Neural progenitor cell (in vitro differentiated cells): ENCODE measurements around the gene RBM47.

Experiments
- EZH2 ChIP-seq: fragments of 200-600 bp; sonication (generic); IDR thresholded peaks from 2 replicates; pipeline ENCODE4 v1.6.1; 2017; ENCODE audit warnings: antibody characterized with exemption, mild to moderate bottlenecking, moderate library complexity
- TF ChIP-seq, protein P1 (sequence below): fragments of 200-600 bp; sonication (generic); IDR thresholded peaks from 2 replicates; pipeline ENCODE4 v1.5.1; 2017; ENCODE audit warnings: antibody characterized with exemption, mild to moderate bottlenecking

DNA sequence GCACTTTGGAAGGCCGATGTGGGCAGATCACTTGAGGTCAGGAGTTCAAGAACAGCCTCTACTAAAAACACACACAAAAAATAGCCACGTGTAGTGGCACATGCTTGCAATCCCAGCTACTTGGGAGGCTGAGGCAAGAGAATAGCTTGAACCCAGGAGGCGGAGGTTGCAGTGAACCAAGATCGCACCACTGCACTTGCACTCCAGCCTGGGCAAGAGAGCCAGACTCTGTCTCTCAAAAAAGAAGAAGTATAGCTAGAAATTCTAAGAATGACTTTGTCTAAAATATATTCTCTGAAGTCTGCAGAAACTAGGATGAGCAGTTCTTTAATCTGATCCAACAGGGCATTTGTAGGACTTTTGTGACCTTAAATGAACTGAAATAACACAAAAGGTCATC lies 17.4 kb downstream of the RBM47 start:
- TF ChIP-seq, protein P1, sequence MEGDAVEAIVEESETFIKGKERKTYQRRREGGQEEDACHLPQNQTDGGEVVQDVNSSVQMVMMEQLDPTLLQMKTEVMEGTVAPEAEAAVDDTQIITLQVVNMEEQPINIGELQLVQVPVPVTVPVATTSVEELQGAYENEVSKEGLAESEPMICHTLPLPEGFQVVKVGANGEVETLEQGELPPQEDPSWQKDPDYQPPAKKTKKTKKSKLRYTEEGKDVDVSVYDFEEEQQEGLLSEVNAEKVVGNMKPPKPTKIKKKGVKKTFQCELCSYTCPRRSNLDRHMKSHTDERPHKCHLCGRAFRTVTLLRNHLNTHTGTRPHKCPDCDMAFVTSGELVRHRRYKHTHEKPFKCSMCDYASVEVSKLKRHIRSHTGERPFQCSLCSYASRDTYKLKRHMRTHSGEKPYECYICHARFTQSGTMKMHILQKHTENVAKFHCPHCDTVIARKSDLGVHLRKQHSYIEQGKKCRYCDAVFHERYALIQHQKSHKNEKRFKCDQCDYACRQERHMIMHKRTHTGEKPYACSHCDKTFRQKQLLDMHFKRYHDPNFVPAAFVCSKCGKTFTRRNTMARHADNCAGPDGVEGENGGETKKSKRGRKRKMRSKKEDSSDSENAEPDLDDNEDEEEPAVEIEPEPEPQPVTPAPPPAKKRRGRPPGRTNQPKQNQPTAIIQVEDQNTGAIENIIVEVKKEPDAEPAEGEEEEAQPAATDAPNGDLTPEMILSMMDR, result no peak
- no peak for TF ChIP-seq EZH2
